Activated T-cell treated with anti-CD3 and anti-CD28 coated beads for 4 hours (primary cell): ENCODE measurements around the gene PLEKHA7.
"Not testable (repeated sequence)": the region's sequence is repeated elsewhere in the genome, so short reads cannot be mapped to it uniquely, and the experiment has no call there.

Experiments used
- DNase-seq: peaks from one replicate; pipeline ENCODE4 v3.0.0-alpha.2; 2020

The PLEKHA7 gene

DNA sequence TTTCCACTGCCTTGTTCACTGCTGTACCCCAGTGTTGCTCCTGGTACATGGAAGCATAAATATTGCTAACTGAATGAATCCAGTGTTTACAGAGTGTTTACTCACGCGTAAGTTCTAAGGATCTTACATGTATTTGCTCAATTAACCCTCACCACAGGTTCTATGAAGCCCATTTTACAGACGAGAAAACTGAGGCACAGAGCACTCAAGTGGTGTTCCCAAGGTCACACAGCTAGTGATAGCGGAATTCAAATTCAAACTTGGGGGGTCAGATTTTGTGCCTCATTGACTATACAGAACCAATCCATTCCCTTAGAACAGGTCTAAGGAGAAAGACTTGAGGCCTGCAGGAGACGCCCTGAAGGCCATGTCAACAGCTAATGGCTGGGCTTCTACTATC, 72.3 kb downstream of the PLEKHA7 start:
- no peak for DNase-seq

DNA sequence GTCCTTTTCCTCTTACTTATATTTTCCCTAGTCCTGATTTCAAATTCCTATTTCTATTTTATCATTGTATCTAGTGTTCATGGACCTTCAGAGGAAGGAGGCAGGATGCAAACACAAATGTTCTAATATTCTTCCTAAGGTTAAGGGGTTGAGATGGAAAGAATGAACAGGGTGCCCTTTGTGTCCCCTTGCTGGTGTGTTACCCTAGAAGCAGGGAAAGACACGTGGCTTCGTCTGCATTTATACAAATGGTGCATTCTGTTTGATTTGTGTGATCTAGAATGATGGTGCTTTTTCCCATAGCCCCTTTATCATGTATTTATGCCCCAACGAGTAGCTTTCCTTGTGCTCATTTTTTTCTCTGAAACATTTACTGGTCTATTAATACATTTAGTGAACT, 76.2 kb downstream of the PLEKHA7 start:
- DNase-seq: no peak

DNA sequence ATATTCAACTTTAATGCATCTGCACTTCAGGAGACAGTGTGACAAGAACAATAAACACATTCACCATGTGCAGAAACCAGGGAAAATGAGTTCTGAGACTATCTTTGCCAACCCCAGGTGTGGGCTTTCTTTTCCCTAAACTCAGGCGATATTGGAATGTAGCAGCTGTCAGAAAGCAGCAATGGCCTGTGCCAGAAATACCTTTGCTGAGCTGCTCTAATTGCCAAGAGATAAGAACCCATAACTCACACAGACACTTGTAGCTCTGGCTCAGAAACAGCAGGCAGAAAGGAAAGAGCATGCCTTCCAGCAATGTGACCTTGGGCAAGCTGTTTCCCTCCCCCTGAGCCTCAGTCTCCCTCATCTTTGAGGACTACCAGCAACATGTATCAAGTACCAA, 77.6 kb downstream of the PLEKHA7 start:
- no peak for DNase-seq

DNA sequence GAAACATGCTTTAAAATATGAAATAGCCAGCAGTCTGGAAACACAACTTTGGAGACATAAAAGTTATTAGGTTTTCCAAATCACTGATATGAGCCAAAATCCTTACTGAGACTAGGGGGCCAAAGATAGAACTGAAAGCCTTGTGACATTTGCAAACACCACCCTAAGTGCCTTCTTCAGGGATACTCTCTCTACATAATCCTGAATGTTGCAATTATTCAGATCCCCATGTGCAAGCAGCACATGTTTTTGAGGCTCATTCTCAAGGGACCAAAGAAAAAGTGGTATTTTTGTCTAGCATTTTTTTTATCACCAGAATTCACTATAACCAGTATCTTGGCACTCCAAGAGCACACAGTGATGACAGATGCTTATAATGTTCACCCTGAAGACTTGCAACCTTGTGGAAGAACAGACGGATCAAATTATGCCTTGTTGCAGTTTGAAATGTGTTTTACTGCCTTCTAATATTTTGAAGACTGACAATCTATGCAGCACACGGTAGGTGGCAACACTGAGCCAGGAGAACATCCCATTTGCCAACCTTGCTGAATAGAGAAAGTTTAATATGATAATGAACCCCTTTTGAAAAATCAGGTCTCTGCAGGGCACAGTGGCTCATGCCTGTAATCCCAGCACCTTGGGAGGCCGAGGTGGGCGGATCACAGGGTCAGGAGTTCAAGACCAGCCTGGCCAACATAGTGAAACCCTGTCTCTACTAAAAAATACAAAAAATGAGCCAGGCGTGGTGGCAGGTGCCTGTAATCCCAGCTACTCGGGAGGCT, 78.5 kb downstream of the PLEKHA7 start:
- no peak for DNase-seq

DNA sequence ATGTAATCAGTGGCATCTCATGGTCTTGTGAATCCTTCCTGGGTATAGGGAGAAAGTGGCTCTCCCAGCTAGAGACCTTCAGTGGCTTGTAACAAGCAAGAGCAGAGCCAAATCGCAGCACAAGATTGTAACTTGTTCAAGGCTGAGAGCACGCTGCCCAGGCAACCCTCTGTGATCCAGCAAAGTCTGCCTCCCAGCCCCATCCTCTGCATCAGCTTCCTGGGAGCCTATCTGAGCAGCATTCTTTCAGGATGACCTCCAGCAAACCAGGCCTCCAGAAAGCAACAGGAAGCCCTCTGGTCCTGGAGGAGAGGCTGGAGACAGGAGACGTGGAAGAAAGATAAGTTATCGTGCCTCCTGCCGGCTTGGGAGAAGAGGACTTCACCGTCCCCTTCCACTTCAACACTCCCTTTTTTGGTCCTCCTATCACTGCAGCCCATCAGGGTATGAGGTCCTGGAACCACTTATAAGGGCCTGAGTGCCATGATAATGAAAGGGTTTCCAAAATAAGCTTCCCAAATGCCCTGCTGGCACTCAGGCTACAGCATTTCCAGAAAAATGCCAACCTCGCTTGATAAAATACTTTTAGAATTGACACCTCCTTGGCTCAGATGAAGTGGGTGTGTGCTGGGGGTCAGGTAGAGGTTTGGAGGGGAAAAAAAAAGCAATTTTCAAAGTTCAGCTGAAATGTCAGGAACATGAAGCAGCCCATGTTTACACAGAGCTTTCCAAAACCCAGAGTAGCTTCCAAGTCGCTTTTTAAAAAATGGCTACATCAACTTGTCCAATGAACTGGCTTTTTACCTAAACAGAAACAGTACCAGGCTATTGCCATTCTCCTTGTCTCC, 80.2 kb downstream of the PLEKHA7 start:
- no peak for DNase-seq

DNA sequence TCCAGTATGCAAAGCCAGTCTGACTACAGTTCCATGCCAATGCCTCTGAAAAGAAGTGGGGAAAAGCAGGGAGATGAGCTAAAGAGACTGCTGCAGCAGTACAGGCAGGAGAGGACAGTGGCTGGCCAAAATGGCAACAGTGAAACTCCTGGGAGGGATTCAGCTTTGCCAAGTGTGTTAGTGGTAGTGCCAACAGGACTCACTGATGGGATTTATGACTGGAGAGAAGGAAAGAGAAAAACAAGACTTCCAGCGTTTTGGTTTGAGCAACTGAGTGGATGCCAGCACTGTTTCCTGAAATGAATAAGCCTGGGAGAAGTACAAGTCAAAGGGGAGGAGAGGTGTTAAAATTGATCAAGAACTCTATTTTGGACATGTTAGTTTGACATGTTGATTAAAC, 80.9 kb downstream of the PLEKHA7 start:
- DNase-seq: no peak

DNA sequence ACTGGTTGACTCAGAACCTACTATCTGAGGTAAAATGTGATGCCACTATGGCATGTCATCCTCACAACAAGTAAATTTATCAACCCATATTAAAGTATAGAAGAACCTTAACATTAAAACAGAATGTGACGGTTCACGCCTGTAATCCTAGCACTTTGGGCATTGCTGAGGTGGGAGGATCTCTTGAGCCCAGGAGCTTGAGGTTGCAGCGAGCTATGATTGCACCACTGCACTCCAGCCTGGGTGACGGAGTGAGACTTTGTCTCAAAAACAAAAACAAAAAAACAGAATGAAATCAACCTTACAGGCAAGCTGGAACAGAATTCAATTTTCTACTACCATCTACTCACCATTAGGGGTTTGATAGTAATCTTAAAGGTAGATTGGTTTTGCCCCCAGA, 86.2 kb downstream of the PLEKHA7 start:
- no peak for DNase-seq

DNA sequence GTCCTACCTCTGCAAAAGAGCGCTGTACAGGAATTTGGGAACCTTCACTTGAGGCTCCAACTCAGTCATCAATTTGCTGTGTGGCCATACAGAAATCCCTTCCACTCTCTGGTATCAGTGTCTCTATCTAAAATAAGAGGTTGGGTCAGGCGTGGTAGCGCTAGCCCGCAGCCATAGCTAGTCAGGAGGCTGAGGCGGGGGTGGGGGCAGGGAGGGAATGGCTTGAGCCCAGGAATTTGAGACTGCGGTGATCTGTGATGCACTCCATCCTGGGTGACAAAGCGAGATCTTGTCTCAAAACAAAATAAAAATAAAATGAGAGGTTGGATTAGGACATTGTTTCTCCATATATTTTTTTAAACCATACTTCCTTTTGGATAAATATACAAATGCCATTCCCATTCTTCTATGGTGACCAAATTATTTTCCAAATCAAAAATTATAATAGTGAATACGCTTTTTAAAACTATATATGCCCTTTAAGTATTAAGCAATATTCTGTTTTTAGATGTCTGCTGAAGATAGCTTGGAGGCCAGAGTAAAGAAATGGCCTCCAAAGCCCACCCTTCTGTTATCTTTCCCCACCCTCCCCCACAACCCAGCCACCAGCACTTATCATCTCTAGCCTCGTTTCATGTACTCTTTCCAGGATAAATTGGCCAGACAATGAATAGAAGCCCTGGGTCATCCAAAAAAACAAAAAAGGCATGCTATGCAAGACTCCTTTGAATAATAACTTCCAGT, 87.2 kb downstream of the PLEKHA7 start:
- no peak for DNase-seq

DNA sequence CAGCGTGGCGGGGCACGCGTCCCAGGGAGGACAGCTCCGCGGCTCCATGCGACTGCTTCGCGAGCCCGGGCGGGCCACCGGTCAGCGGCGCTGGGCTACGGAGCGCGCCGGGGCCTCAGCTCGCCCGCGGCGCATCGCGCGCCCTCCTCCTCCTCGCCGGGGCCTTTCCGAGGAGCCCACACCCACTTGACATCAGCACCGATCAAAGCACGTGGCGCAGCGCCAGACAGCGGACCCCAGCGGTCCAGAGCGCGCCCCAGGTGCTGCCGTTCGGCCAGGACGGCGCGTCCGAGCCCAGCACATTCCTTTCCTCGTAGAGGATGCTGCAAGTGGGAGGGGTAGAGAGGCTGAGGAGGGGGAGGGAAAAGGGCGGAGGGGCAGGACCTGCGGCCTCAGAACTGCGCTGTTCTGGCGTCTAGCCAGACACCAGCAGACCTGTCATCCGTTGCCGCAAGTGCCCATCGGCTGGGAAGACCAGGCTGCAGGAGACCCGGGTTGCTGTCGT, 88.6 kb downstream of the PLEKHA7 start:
- DNase-seq: no peak

DNA sequence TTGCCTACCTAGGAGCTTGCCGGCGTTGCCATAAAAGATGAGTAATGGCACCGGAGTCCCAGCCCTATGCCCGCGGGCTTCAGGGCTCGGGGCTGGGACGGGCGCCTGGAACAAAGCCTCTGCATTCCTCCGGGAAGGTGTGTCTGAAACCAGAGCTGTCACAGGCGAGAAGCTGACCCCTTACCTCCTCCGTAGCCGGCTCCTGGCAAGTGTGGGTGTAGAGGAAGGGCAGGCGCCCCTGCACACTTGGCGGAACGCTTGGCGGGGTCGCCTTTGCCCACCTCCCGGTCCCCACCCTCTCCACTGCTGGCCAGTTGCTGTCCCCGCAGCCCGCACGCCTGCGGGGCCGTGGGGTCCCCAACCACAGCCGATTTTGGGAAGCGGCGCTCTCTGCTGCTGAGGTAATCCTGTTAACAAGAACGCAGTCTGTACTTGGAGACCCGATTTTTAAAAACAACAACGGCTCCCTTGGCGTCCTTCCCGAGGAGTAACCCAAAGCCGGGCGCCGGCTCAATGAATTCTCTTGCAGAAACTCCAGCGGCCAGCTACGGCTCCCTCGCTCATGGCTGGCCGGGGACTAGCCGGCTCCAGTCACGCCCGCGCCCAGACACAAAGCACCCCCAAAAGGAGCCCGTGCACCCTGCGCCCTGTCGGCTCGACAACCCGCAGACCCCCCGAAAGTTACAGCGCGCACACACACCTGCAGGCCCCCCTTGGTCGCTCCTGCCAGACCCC, 89.2 kb downstream of the PLEKHA7 start:
- DNase-seq: no peak

DNA sequence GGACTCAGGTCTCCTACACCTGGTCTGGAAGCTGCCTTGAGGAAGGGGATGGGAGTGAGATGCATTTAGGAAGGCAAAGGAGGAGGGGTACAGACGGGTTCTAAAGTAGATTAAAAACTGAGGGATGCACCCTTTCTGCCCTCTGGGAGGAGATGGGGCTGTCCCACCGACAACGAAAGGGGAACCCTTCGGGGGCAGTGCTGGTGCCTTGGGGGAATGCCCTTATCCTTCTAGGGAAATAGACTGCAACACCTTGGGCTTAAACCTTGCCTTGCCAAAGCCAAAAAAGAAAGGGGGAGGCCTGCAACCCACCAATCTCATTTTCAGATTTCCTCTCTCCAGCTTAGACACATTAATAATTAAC, 89.8 kb downstream of the PLEKHA7 start:
- no peak for DNase-seq

DNA sequence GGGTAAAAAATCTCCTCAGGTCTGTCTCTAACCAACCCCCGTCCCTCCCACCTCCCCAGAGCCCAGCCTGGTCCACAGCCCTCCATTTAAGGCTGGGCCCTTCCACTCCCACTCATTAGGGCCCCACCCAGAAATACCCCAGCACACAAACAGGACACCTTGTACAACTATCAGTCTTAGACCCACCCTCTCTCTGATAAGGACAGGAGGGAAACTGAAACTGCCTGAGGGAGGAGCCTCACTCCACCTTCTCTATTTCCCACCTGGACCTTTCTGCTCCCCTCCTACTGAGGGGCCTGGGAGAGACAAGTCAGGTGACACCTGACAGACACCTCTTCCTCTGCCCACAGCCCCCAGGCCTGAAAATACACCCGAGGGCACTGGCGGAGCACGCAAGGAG, 90.2 kb downstream of the PLEKHA7 start:
- no peak for DNase-seq

DNA sequence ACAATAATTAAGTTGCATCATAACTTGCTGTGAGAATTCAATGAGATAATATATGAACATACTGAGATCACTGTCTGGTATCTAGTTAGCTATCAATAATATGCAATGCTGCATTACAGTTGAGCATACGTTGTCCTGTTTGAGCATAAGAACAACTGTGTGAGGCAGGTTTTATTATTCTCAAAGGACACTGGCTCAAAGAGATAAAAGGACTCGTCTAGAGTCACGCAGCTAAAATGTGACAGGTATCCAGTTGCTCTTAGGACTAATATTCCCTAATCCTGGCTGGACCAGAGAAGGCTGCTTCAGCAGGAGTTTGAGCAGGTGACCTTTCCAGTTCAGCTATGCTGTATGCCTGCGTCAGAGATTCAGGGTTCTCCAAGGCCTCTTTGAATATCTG, 92.5 kb downstream of the PLEKHA7 start:
- no peak for DNase-seq

DNA sequence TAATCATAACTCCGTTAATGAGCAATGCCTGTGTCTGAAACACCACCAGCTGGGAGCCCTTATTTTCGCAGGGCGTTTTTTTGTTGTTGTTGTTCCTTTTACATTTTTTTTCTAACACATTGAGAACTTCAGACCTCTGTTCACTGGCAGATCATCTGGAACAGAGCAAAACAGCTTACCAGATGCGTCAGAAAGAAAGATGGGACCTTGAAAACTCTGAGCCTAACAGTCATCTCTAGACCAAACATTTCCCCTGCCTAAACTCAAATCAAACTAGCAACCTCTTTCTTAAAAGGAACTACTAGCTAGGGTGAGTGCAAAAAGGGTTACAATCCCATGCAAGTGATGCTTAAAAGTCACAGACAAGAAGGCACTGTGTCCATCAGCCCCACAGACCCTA, 93.2 kb downstream of the PLEKHA7 start:
- DNase-seq: no peak

DNA sequence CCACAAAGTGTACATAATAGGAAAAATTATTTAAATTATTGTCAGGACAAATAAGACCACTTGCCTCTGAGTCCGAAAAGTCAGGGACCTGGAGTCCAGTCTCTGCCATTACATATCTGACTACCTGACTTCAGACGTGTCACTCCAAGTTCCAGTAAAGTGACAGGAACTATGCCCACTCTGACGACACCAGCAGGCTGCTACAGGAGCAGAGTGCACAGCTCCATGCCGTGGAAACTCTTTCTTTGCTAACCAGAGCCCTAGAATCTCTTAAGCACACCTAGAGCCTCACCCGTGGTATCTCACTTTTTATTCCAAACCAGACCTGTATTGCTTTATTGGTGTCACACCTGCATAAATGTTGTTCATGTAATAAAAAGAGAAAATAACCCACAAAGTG, 93.7 kb downstream of the PLEKHA7 start:
- no peak for DNase-seq

DNA sequence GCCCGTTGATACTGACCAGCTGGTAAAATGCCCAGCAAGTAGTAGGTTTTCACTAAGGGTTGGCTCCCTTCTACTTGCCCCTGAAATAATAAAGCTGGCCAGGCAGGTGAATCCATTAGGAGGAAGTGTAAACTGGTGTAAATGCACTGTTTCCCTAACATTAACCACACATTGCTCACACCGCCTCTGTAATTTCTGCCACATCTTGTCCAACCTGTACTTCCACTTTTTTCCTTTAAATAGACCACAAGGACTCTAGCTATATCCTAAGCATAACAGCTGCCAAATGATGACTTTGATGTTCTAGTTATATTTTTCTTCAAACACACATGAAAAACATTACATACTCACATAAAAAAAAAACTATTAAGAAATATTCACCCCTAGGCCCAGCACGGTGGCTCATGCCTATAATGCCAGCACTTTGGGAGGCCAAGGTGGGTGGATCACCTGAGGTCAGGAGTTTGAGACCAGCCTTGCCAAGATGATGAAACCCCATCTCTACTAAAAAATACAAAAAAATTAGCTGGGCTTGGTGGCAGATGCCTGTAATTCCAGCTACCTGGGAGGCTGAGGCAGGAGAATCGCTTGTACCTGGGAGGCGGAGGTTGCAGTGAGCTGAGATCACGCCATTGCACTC, 95.6 kb downstream of the PLEKHA7 start:
- DNase-seq: not testable (repeated sequence)

DNA sequence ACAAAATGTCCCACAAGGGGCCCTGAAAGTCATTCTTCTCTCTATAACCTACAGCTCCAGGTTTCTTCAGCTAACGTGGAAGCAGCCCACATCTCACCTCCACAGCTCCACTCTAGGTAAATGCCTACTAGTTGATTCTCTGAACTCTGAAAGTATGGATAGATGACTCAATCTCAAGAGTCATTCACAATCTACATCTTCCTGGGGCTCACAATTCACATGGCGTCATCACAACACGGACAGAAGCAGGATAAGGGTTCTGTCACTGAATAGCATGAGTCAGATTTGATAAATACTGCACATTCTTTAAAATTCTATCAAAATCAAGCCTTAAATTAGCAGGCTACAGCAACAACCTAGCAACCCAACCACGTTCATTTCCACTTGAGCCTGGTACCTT, 96.3 kb downstream of the PLEKHA7 start:
- no peak for DNase-seq

DNA sequence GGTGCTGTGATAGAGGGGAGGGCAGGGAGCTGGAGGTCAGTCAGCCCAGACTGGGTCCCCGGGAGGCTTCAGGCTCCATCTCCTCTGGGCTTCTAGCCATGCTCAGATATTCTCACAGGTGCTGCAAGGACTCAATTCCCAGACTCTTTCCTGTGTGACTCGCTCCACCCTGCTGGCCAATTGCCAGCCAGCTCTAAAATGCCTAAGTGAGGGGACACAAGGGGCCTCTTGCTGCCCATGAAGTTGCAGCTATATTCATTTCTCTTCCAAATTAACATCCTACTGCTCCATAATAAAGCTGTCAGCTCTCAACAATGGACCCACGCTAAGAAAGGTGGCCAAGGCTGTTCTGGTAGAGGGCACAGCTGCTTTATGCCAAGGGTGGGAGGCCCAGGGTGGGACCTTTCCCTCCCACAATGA, 101.5 kb downstream of the PLEKHA7 start:
- no peak for DNase-seq

DNA sequence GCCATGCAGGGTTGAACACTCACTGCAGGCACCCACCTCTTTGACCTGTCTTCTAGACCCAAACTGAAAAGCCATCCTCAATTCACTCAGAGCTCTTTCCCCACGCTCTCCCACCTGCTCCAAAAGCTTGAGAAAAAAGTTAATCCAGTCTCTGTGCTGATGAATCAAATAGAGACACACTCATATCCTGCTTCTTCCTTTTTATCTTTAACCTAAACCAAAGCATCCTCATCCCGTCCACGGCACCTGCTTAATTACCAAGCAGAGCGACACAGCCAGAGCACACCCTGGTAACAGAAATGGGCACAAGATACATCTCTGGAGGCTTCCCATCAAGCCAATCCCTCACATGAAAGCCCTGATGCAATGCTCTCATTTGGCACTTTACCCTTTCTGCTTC, 102.6 kb downstream of the PLEKHA7 start:
- no peak for DNase-seq

DNA sequence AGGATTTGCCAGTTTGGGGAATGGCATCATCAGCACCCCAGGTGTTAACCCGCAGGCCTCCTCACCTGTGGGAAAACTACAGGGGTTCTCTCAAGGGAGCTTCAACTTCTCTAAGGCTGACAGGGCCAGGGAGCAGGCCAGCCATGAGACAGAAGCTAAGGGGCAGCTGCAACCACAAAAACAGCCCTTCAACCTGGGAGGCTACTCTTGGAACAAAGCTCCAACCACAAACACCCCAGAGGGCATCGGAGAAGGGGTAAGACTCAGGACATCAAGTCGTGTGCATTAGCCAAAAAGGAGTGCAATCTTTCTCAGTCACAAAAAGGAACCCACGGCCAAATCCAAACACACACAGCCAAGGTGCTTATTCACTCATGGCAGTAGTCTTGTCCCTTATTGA, 103.0 kb downstream of the PLEKHA7 start:
- DNase-seq: no peak

DNA sequence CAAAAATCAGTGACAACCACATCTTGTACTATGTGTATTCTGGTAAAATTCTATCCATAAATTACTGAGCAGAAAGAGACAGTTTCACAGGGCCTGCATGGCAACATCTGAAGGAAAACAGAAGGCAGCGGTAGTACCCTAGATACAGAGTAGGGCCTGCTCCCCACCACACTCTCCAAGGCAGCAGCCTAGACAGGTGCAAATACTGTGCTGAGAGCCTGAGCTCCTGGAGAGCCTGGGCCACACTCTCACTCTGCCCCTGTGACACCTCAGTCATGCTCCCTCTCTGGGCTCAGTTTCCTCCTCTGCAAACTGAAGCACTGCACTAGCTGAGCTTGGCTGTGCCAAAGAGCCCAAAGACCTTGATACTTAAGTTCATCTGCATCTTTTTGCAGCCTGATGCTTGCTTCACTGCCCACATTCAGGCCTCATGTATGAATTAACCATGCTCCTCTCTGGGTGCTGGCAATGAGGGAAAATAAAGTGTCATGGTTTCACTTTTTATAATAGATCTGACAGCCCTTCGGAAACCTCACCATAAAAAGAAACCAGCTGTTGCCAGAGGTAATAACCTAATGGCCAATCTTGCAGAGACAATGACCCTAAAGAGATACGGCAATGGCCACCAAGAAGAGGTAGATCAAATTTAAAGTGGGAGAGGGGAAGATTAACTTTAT, 104.7 kb downstream of the PLEKHA7 start:
- no peak for DNase-seq

DNA sequence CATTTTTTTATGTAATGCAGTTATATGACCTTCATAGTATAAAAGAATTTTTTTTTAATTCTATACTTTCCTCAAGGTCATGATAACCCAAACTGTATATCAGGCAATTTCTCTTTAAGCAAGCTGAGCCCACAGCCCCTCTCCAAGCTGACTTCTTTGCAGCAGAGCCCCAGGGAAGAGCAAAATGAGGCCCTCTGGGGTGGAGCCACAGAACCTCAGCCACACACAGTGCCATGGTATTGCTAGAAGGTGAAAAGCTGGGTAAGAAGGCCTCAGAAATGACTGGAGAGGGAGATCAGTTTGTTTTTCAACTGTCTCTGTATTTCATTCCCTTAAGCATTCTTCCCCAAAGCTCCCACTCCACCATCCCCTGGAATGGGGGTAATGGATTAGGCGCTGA, 108.8 kb downstream of the PLEKHA7 start:
- no peak for DNase-seq
